Liver (tissue), 3 donors: ENCODE results near the gene LHPP.

Experiments
- CTCF ChIP-seq: fragments of 150-350 bp; IDR thresholded peaks from 2 replicates; pipeline ENCODE4 v1.5.1; 2017; ENCODE audit warnings: improper control_type of control experiment, low read depth, low read length; ENCODE audit not compliant: missing input control
- GABPA ChIP-seq, 2 donors: IDR thresholded peaks in 1 of 2; conservative IDR thresholded peaks in 1 of 2; 2 replicates each; pipeline ENCODE4 v1.6.1; 2016; ENCODE audit warnings: antibody characterized with exemption in 2 of 2, mild to moderate bottlenecking in 1 of 2, moderate library complexity in 1 of 2
- RAD21 ChIP-seq, 2 donors: IDR thresholded peaks; 2 replicates each; pipeline ENCODE4 v1.6.1; 2016; ENCODE audit warnings: antibody characterized with exemption in 2 of 2, mild to moderate bottlenecking in 2 of 2
- REST ChIP-seq: IDR thresholded peaks from 2 replicates; pipeline ENCODE4 v1.6.1; 2016; ENCODE audit warnings: antibody characterized with exemption, mild to moderate bottlenecking
- TAF1 ChIP-seq: conservative IDR thresholded peaks from 2 replicates; pipeline ENCODE4 v1.6.1; 2016; ENCODE audit warnings: antibody characterized with exemption, mild to moderate bottlenecking
- YY1 ChIP-seq: IDR thresholded peaks from 2 replicates; pipeline ENCODE4 v1.6.1; 2016; ENCODE audit warnings: antibody characterized with exemption, mild to moderate bottlenecking
- ZBTB33 ChIP-seq: IDR thresholded peaks from 2 replicates; pipeline ENCODE4 v1.6.1; 2016; ENCODE audit warnings: antibody characterized with exemption
- TF ChIP-seq, protein P1 (sequence below): IDR thresholded peaks from 2 replicates; pipeline ENCODE4 v1.6.1; 2016; ENCODE audit warnings: antibody characterized with exemption
- donor health status: healthy.
- donor health status: healthy.

GRCh38 chr10:124494046-124494807 is 32.6 kb downstream of the LHPP start:
- TF ChIP-seq CTCF, result no peak
- no peak for TF ChIP-seq TAF1
- TF ChIP-seq, protein P1, sequence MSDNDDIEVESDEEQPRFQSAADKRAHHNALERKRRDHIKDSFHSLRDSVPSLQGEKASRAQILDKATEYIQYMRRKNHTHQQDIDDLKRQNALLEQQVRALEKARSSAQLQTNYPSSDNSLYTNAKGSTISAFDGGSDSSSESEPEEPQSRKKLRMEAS, result no peak
- TF ChIP-seq ZBTB33, result no peak
- TF ChIP-seq YY1, result no peak
- TF ChIP-seq GABPA (IDR thresholded peaks at IDR 0.05 in 1 of 2, conservative IDR thresholded peaks at IDR 0.05 in 1 of 2), result no peak
- TF ChIP-seq RAD21 (IDR thresholded peaks at IDR 0.05), result no peak
- TF ChIP-seq REST, result no peak
